Pons (tissue), 1 donor: ENCODE measurements around the gene IPO11.

Source experiments
- DNase-seq: peaks from one replicate; pipeline ENCODE4 v3.0.0-alpha.2; 2016; ENCODE audit warnings: low spot score

IPO11 gene

GRCh38 chr5:62572918-62573514 lies 160.5 kb downstream of the IPO11 start:
- DNase-seq: no peak

GRCh38 chr5:62574599-62574998 lies 162.0 kb downstream of the IPO11 start:
- no peak for DNase-seq

GRCh38 chr5:62575066-62575465 lies 162.5 kb downstream of the IPO11 start:
- no peak for DNase-seq

- no peak for DNase-seq
Measured at GRCh38 chr5:62575489-62575888, 162.9 kb downstream of the IPO11 start.

- DNase-seq: no peak
Measured at GRCh38 chr5:62576570-62577170, 164.1 kb downstream of the IPO11 start.

- no peak for DNase-seq
Measured at GRCh38 chr5:62577488-62577887, 164.9 kb downstream of the IPO11 start.

- DNase-seq: peak; percentile 39
Measured at GRCh38 chr5:62578540-62578939, 166.0 kb downstream of the IPO11 start, which contains the start of gene LRRC70. LRRC70 (plus strand) TSS chr5:62578819; CDS start chr5:62579439, 620 bp downstream.

- DNase-seq: no peak
Measured at GRCh38 chr5:62579761-62580160, 167.2 kb downstream of the IPO11 start.

GRCh38 chr5:62581836-62582597 lies 169.5 kb downstream of the IPO11 start:
- no peak for DNase-seq

- no peak for DNase-seq
Measured at GRCh38 chr5:62584391-62584790, 171.8 kb downstream of the IPO11 start.

- no peak for DNase-seq
Measured at GRCh38 chr5:62585306-62585705, 172.7 kb downstream of the IPO11 start.

GRCh38 chr5:62585751-62586150 lies 173.2 kb downstream of the IPO11 start:
- DNase-seq: no peak

GRCh38 chr5:62587737-62588136 lies 175.2 kb downstream of the IPO11 start:
- no peak for DNase-seq

- DNase-seq: no peak
Measured at GRCh38 chr5:62588668-62589067, 176.1 kb downstream of the IPO11 start.

- no peak for DNase-seq
Measured at GRCh38 chr5:62589504-62589903, 176.9 kb downstream of the IPO11 start.

GRCh38 chr5:62590387-62590786 lies 177.8 kb downstream of the IPO11 start:
- no peak for DNase-seq

GRCh38 chr5:62592558-62592957 lies 180.0 kb downstream of the IPO11 start:
- no peak for DNase-seq

GRCh38 chr5:62593331-62593730 lies 180.8 kb downstream of the IPO11 start:
- no peak for DNase-seq

GRCh38 chr5:62594364-62594984 lies 181.9 kb downstream of the IPO11 start:
- DNase-seq: no peak

GRCh38 chr5:62596096-62596495 lies 183.5 kb downstream of the IPO11 start:
- DNase-seq: no peak

GRCh38 chr5:62596691-62597090 lies 184.1 kb downstream of the IPO11 start:
- no peak for DNase-seq

- DNase-seq: no peak
Measured at GRCh38 chr5:62597314-62597713, 184.8 kb downstream of the IPO11 start.
